ENCODE measurements around the gene CLMP.
"Not testable (repeated sequence)": the region's sequence is repeated elsewhere in the genome, so short reads cannot be mapped to it uniquely, and the experiment has no call there.

Gene CLMP

GRCh38 chr11:123217897-123218296 is 22.8 kb upstream of the CLMP start:
- DNase-seq, result no peak

- DNase-seq, result no peak
These were observed 21.2 kb upstream of the CLMP start for GRCh38 chr11:123216249-123216648.

- no peak for DNase-seq
These were observed 19.9 kb upstream of the CLMP start for GRCh38 chr11:123214940-123215339.

- DNase-seq, result no peak
These were observed 19.3 kb upstream of the CLMP start for GRCh38 chr11:123214396-123214795.

- no peak for DNase-seq
These were observed 18.3 kb upstream of the CLMP start for GRCh38 chr11:123213307-123213771.

- no peak for DNase-seq
These were observed 17.4 kb upstream of the CLMP start for GRCh38 chr11:123212406-123212805.

- DNase-seq, result no peak
These were observed 16.9 kb upstream of the CLMP start for GRCh38 chr11:123211981-123212380.

- no peak for DNase-seq
These were observed 16.3 kb upstream of the CLMP start for GRCh38 chr11:123211149-123211852.

GRCh38 chr11:123209591-123209990 is 14.5 kb upstream of the CLMP start:
- no peak for DNase-seq

GRCh38 chr11:123206791-123207434 is 11.9 kb upstream of the CLMP start:
- DNase-seq, result no peak

GRCh38 chr11:123206055-123206454 is 11.0 kb upstream of the CLMP start:
- not testable (repeated sequence) for DNase-seq

- DNase-seq, result no peak
These were observed 8.9 kb upstream of the CLMP start for GRCh38 chr11:123203934-123204333.

GRCh38 chr11:123203471-123203870 is 8.4 kb upstream of the CLMP start:
- DNase-seq, result no peak

- DNase-seq, result no peak
These were observed 7.4 kb upstream of the CLMP start for GRCh38 chr11:123202155-123203151.

GRCh38 chr11:123200264-123200663 is 5.2 kb upstream of the CLMP start:
- DNase-seq, result no peak

GRCh38 chr11:123197711-123198110 is 2.7 kb upstream of the CLMP start:
- no peak for DNase-seq

- no peak for DNase-seq
These were observed 1.1 kb upstream of the CLMP start for GRCh38 chr11:123196060-123196714.

GRCh38 chr11:123194337-123195187 is 486 bp downstream of the CLMP start:
- DNase-seq, result no peak

- no peak for DNase-seq
These were observed 1.3 kb downstream of the CLMP start for GRCh38 chr11:123193742-123194141.

- no peak for DNase-seq
These were observed 3.1 kb downstream of the CLMP start for GRCh38 chr11:123191939-123192338.

- DNase-seq, result no peak
These were observed 4.5 kb downstream of the CLMP start for GRCh38 chr11:123190518-123190917.
